Ectodermal cell (in vitro differentiated cells): Measurements from ENCODE around the gene PCNX2.
"Not testable (repeated sequence)": the region's sequence is repeated elsewhere in the genome, so short reads cannot be mapped to it uniquely, and the experiment has no call there.

Source experiments
- H3K27ac ChIP-seq: 2 replicates; pipeline ENCODE4 v1.7.0; 2013; ENCODE audit warnings: mild to moderate bottlenecking, low read depth, low read length; ENCODE audit not compliant: insufficient read depth, poor library complexity, severe bottlenecking
- H3K27me3 ChIP-seq: 2 replicates; pipeline ENCODE4 v1.7.0; 2013; ENCODE audit warnings: mild to moderate bottlenecking, low read length; ENCODE audit not compliant: insufficient read depth, control insufficient read depth, poor library complexity, severe bottlenecking
- H3K36me3 ChIP-seq: one replicate; pipeline ENCODE4 v1.7.0; 2013; ENCODE audit warnings: low read length; ENCODE audit not compliant: control insufficient read depth, insufficient read depth
- H3K4me1 ChIP-seq: one replicate; pipeline ENCODE4 v1.7.0; 2013; ENCODE audit warnings: low read length; ENCODE audit not compliant: control insufficient read depth, insufficient read depth
- H3K4me3 ChIP-seq: 2 replicates; pipeline ENCODE4 v1.7.0; 2013; ENCODE audit warnings: low read depth, low read length, control low read depth; ENCODE audit not compliant: insufficient read depth
- H3K9me3 ChIP-seq: 2 replicates; pipeline ENCODE4 v1.7.0; 2013; ENCODE audit warnings: mild to moderate bottlenecking, low read length, moderate library complexity; ENCODE audit not compliant: control insufficient read depth
- WGBS, 2 experiments: methylation state at CpG; one replicate each; pipeline ENCODE4 v1.1.7; 2013; ENCODE audit warnings: missing lambda C conversion rate in 2 of 2; 5-methylcytosine and 5-hydroxymethylcytosine counted together

The PCNX2 gene

GRCh38 chr1:233197940-233198339 is 97.6 kb downstream of the PCNX2 start:
- Histone ChIP-seq H3K27ac (no peak overlapping the region), H3K4me3 (no peak overlapping the region), H3K27me3 (no peaks in the 10 kb centered on the region), H3K4me1 (no peaks in the 10 kb centered on the region), H3K9me3 (peaks cover 3% of the 10 kb centered on the region), H3K36me3 (no peaks in the 10 kb centered on the region)
- 80% methylated on average over 1 of the region's 2 CpGs; no CpG with 5 or more reads in 1 of the 2 experiments for WGBS, 2 experiments

GRCh38 chr1:233193741-233194140 is 101.8 kb downstream of the PCNX2 start:
- H3K27me3 ChIP-seq = no peaks in the 10 kb centered on the region
- no peak overlapping the region for H3K27ac ChIP-seq
- 93 to 100% methylated on average over 1 to 3 of the region's 3 CpGs for WGBS, 2 experiments
- H3K36me3 ChIP-seq = no peaks in the 10 kb centered on the region
- H3K4me1 ChIP-seq = no peaks in the 10 kb centered on the region
- H3K4me3 ChIP-seq = no peak overlapping the region
- peaks cover 3% of the 10 kb centered on the region for H3K9me3 ChIP-seq

GRCh38 chr1:233190987-233191386 is 104.5 kb downstream of the PCNX2 start:
- no peaks in the 10 kb centered on the region for H3K27me3 ChIP-seq
- no peak overlapping the region for H3K27ac ChIP-seq
- H3K4me1 ChIP-seq = no peaks in the 10 kb centered on the region
- WGBS, 2 experiments = 87 to 89% methylated on average over 5 of the region's 5 CpGs
- H3K4me3 ChIP-seq = no peak overlapping the region
- peaks cover 3% of the 10 kb centered on the region for H3K9me3 ChIP-seq
- no peaks in the 10 kb centered on the region for H3K36me3 ChIP-seq

- no peaks in the 10 kb centered on the region for H3K27me3 ChIP-seq
- no peaks in the 10 kb centered on the region for H3K4me1 ChIP-seq
- no peak overlapping the region for H3K4me3 ChIP-seq
- WGBS, 2 experiments = 83 to 100% methylated on average over 1 to 3 of the region's 3 CpGs
- peaks cover 3% of the 10 kb centered on the region for H3K9me3 ChIP-seq
- H3K36me3 ChIP-seq = no peaks in the 10 kb centered on the region
- no peak overlapping the region for H3K27ac ChIP-seq
Measured at GRCh38 chr1:233189526-233189925, 106.0 kb downstream of the PCNX2 start.

GRCh38 chr1:233188061-233188460 is 107.5 kb downstream of the PCNX2 start:
- H3K27ac ChIP-seq = no peak overlapping the region
- 92 to 93% methylated on average over 4 of the region's 4 CpGs for WGBS, 2 experiments
- no peaks in the 10 kb centered on the region for H3K4me1 ChIP-seq
- no peak overlapping the region for H3K4me3 ChIP-seq
- no peaks in the 10 kb centered on the region for H3K36me3 ChIP-seq
- H3K27me3 ChIP-seq = no peaks in the 10 kb centered on the region
- H3K9me3 ChIP-seq = no peaks in the 10 kb centered on the region

- no peaks in the 10 kb centered on the region for H3K36me3 ChIP-seq
- H3K4me1 ChIP-seq = no peaks in the 10 kb centered on the region
- H3K27ac ChIP-seq = no peak overlapping the region
- no peak overlapping the region for H3K4me3 ChIP-seq
- no peaks in the 10 kb centered on the region for H3K9me3 ChIP-seq
- WGBS, 2 experiments = 79 to 81% methylated on average over 8 of the region's 8 CpGs
- no peaks in the 10 kb centered on the region for H3K27me3 ChIP-seq
Measured at GRCh38 chr1:233183226-233184020, 112.1 kb downstream of the PCNX2 start.

GRCh38 chr1:233182587-233182986 is 112.9 kb downstream of the PCNX2 start:
- Histone ChIP-seq H3K4me3 (no peak overlapping the region), H3K9me3 (no peaks in the 10 kb centered on the region), H3K4me1 (no peaks in the 10 kb centered on the region), H3K27me3 (no peaks in the 10 kb centered on the region), H3K27ac (no peak overlapping the region), H3K36me3 (peaks cover 4% of the 10 kb centered on the region)
- WGBS, 2 experiments = 88 to 95% methylated on average over 2 of the region's 2 CpGs

- Histone ChIP-seq H3K4me1 (no peaks in the 10 kb centered on the region), H3K27me3 (no peaks in the 10 kb centered on the region), H3K36me3 (peaks cover 14% of the 10 kb centered on the region), H3K4me3 (no peak overlapping the region), H3K9me3 (no peaks in the 10 kb centered on the region), H3K27ac (no peak overlapping the region)
- 80% methylated on average over 9 of the region's 9 CpGs for WGBS, 2 experiments
Measured at GRCh38 chr1:233180641-233181364, 114.7 kb downstream of the PCNX2 start.

- 89 to 94% methylated on average over 1 of the region's 1 CpG for WGBS, 2 experiments
- H3K27ac ChIP-seq, H3K9me3 ChIP-seq, H3K4me3 ChIP-seq, H3K27me3 ChIP-seq, H3K4me1 ChIP-seq: not testable (repeated sequence)
- H3K36me3 ChIP-seq = peaks cover 14% of the 10 kb centered on the region
Measured at GRCh38 chr1:233179638-233180037, 115.9 kb downstream of the PCNX2 start.

GRCh38 chr1:233172201-233172600 is 123.3 kb downstream of the PCNX2 start:
- no peaks in the 10 kb centered on the region for H3K27me3 ChIP-seq
- no peaks in the 10 kb centered on the region for H3K4me1 ChIP-seq
- no peak overlapping the region for H3K4me3 ChIP-seq
- H3K36me3 ChIP-seq = peaks cover 8% of the 10 kb centered on the region
- 88 to 94% methylated on average over 2 of the region's 2 CpGs for WGBS, 2 experiments
- H3K9me3 ChIP-seq = no peaks in the 10 kb centered on the region
- no peak overlapping the region for H3K27ac ChIP-seq
